ENCODE results near the gene ANO6.
"Not testable (repeated sequence)": the region's sequence is repeated elsewhere in the genome, so short reads cannot be mapped to it uniquely, and the experiment has no call there.

The ANO6 gene

DNA sequence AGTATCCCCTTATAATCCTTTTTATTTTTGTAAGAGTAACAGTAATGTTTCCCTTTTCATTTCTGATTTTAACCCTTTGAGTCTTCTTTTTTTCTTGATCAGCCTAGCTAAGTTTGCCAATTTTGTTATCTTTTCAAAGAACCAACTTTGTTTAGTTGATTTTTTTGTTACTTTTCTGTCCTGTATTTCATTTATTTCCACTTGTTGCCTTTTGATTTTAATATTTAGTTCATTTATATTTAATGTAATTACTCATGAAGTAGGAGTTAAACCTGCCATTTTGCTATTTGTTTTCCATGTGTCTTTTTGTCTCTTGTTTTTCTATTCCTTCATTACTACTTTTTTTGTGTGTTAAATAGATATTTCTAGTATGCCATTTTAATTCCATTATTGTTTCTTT is 146.4 kb downstream of the ANO6 start:
- no peak for DNase-seq (ENCODE audit: low read depth in 1 of 2, low spot score in 1 of 2)
- in situ Hi-C loops (cut with HindIII; ENCODE audit: low pct_unique_long_range_greater_than_20kb, low sequenced_read_pairs): no loop called here
- TF ChIP-seq JUND (IDR thresholded peaks at IDR 0.05; ENCODE audit: low read depth): no peak

GRCh38 chr12:45363903-45364302 is 148.0 kb downstream of the ANO6 start:
- no peak for TF ChIP-seq JUND (IDR thresholded peaks at IDR 0.05; ENCODE audit: low read depth)
- in situ Hi-C loops (cut with HindIII; ENCODE audit: low pct_unique_long_range_greater_than_20kb, low sequenced_read_pairs): no loop called here
- no peak for DNase-seq (ENCODE audit: low read depth in 1 of 2, low spot score in 1 of 2)

DNA sequence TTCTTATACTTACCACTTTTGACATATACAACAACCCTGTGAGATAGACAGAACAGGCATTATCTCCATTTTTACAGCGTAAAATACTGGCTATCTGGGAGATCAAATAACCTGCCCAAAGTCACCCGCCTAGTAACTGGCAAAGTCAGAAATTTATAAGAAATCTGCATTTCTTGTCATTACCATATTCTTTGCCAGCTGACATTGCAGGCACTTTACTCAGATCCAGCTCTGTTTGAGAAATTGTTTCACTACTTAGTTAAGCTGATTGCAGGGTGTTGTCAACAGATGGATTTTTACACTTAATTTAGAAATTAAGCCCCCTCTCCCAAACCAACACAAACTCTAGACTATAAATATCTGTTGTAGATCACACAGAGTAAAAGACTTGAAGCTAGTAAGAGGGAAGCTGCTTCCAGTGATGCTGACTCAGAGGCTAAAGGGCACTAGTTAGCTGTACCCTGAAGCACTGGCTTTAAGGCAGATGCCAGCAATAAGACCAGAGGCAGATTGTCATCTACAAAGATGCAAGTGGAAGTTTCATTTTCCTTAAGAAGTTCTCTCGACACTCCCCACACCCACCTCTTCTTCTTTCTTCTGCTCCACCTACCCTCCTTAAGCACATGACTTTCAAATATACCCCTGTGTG is 153.1 kb downstream of the ANO6 start:
- in situ Hi-C loops (cut with HindIII; ENCODE audit: low pct_unique_long_range_greater_than_20kb, low sequenced_read_pairs): no loop called here
- TF ChIP-seq JUND (IDR thresholded peaks at IDR 0.05; ENCODE audit: low read depth): no peak
- no peak for DNase-seq (ENCODE audit: low read depth in 1 of 2, low spot score in 1 of 2)

DNA sequence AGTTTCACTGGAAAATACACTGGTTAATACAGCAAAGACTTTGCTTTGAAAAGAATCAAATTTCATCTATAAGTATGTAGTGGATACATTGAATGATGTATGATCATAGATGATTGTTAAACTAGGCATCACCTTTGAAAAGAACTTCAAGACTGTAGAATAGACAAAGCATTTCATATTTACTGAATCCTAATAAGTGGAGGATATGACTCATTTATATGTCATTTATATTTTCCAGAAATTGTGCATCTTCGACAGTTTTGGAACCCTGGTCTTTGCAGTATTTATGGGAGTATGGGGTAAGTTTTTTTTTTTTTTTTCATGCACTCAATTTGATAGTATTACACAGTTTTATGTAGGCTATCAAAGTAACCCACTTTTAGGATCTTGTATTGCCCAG is 161.9 kb downstream of the ANO6 start:
- in situ Hi-C loops (cut with HindIII; ENCODE audit: low pct_unique_long_range_greater_than_20kb, low sequenced_read_pairs): no loop called here
- DNase-seq (ENCODE audit: low read depth in 1 of 2, low spot score in 1 of 2): no peak
- TF ChIP-seq JUND (IDR thresholded peaks at IDR 0.05; ENCODE audit: low read depth): no peak

GRCh38 chr12:45379261-45379660 is 163.4 kb downstream of the ANO6 start:
- DNase-seq (ENCODE audit: low read depth in 1 of 2, low spot score in 1 of 2): no peak
- in situ Hi-C loops (cut with HindIII; ENCODE audit: low pct_unique_long_range_greater_than_20kb, low sequenced_read_pairs): no loop called here

DNA sequence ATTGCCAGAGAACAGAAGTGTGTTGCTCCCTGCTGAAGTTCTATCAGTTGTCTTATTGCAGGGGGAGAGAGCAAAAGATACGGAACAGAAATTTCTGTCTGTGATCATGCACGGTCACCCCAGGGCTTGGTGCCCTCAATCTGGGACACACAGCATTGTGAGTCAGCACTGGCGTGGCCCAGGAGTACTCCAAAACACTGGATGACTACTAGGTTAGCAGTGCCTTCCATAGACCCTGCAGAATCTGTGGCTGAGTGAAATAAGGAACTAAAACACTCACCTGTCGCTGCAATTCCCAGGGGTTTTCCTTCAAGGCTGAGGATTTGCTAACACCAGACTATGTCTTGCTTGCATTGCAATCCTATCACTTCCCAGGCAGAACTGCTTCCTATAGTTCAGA is 165.5 kb downstream of the ANO6 start:
- no peak for DNase-seq (ENCODE audit: low read depth in 1 of 2, low spot score in 1 of 2)
- in situ Hi-C loops (cut with HindIII; ENCODE audit: low pct_unique_long_range_greater_than_20kb, low sequenced_read_pairs): no loop called here
- TF ChIP-seq JUND (IDR thresholded peaks at IDR 0.05; ENCODE audit: low read depth): no peak

More at GRCh38 chr12:45379261-45379660, 163.4 kb downstream of the ANO6 start:
- no peak for TF ChIP-seq JUND (IDR thresholded peaks at IDR 0.05; ENCODE audit: low read depth)

- TF ChIP-seq JUND (IDR thresholded peaks at IDR 0.05; ENCODE audit: low read depth): no peak
- in situ Hi-C loops (cut with HindIII; ENCODE audit: low pct_unique_long_range_greater_than_20kb, low sequenced_read_pairs): no loop called here
- DNase-seq (ENCODE audit: low read depth in 1 of 2, low spot score in 1 of 2): peak; percentile 23 to 72
Observed at GRCh38 chr12:45388545-45388944, 172.7 kb downstream of the ANO6 start.

DNA sequence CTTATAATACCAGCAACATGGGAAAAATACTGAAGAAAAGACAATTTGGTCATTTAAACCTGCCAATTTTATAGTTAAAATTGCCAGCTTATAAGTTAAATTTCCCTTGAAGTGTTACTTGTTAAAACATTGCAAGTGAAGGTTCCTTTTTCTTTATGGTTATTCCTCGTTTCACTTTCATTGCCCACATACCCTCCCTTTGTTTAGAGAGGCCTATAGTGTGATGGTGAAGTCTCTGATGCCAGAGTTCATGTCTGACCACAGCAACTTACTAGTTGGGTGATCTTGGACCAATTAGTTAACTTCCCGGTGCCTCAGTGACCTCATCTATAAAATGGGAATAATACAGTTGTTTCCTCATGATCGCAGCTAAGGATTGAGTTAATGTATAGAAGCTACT is 173.5 kb downstream of the ANO6 start:
- no peak for DNase-seq (ENCODE audit: low read depth in 1 of 2, low spot score in 1 of 2)
- in situ Hi-C loops (cut with HindIII; ENCODE audit: low pct_unique_long_range_greater_than_20kb, low sequenced_read_pairs): no loop called here
- TF ChIP-seq JUND (IDR thresholded peaks at IDR 0.05; ENCODE audit: low read depth): no peak

GRCh38 chr12:45397499-45397898 is 181.6 kb downstream of the ANO6 start:
- in situ Hi-C loops (cut with HindIII; ENCODE audit: low pct_unique_long_range_greater_than_20kb, low sequenced_read_pairs): not testable (repeated sequence)

DNA sequence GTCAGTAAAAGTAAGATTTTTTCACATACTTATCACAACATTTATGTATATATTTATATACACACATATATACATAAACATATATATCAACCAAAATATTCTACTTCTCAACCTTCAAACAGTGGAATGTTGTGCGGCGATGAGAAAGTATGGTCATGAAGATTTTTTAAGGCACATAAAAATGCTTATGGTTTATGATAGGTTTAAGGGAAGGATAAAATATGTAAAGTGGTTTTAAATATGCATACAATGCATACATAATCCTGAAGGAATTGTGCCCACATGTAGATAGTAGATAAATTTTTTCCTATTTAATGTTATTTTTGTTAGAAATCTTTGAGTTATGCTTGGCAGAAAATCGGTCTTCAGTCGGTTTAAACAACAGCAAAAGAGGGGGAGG is 182.7 kb downstream of the ANO6 start:
- TF ChIP-seq JUND (IDR thresholded peaks at IDR 0.05; ENCODE audit: low read depth): no peak
- in situ Hi-C loops (cut with HindIII; ENCODE audit: low pct_unique_long_range_greater_than_20kb, low sequenced_read_pairs): no loop called here
- DNase-seq (ENCODE audit: low read depth in 1 of 2, low spot score in 1 of 2): no peak

More at GRCh38 chr12:45397499-45397898, 181.6 kb downstream of the ANO6 start:
- DNase-seq (ENCODE audit: low read depth in 1 of 2, low spot score in 1 of 2): not testable (repeated sequence)

- TF ChIP-seq JUND (IDR thresholded peaks at IDR 0.05; ENCODE audit: low read depth): no peak
- in situ Hi-C loops (cut with HindIII; ENCODE audit: low pct_unique_long_range_greater_than_20kb, low sequenced_read_pairs): no loop called here
- no peak for DNase-seq (ENCODE audit: low read depth in 1 of 2, low spot score in 1 of 2)
Observed at GRCh38 chr12:45400991-45401390, 185.1 kb downstream of the ANO6 start.

DNA sequence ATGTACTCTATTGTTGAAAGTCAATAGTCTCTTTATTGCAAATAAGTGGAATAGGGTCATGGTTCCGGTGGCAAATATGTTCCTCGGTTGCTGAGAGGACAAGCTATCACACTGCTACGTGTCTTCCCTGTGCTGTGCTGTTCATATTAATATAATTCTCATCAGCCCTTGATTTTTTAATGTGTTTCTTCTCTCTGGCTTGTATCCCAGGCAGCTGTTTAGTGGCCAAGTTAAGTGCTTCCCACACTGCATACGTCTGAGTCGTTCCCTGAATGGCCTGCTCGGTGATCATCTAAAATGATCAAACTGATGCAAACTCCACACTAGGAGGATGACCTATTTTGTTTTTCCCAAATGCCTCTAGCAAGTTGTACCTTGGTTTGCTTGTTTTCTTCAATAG is 186.4 kb downstream of the ANO6 start:
- no peak for TF ChIP-seq JUND (IDR thresholded peaks at IDR 0.05; ENCODE audit: low read depth)
- in situ Hi-C loops (cut with HindIII; ENCODE audit: low pct_unique_long_range_greater_than_20kb, low sequenced_read_pairs): no loop called here
- no peak for DNase-seq (ENCODE audit: low read depth in 1 of 2, low spot score in 1 of 2)

DNA sequence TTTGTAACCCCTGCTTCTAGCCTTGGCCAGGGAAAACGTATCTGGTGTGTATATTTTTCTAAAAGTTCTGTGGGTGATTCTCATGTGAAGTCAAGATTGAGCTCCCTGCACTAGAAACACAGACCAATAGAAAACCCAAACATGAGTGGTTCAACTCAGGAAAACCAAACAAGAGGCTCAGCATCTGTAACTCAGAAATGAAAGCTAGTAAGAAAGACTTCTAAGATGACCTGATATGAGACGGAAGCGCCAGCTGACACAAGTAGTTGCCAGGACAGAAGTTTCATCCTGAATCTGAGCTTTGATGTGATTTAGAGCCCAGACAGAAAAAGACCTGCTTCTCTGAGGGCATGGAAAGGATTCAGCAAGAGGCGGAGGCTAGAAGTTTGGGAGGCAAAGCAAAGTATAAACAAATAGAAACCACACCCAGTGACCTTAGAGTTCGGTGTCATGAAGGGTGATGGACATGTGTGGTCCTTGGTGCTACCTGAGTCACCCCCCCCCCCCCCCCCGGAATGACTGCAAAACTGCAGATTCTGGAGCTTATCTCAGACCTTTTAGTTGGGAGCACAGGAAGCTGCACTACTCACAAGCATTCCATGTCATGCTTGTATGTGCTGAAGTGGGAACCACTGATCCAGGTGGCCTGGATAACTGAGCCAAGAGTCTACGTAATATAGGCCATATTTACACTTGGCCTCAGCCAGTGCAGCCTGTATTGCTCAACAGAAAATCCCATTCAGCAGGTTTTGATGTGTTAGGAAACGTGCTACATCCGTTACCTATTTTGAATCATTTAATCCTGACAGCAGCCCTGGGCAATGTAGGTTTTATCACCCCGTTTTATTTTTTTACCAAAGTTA is 191.3 kb downstream of the ANO6 start:
- in situ Hi-C loops (cut with HindIII; ENCODE audit: low pct_unique_long_range_greater_than_20kb, low sequenced_read_pairs): no loop called here
- peak in 1 of 2 experiments; percentile 76 for DNase-seq (ENCODE audit: low read depth in 1 of 2, low spot score in 1 of 2)
- TF ChIP-seq JUND (IDR thresholded peaks at IDR 0.05; ENCODE audit: low read depth): no peak
